ENCODE results near the gene PNPLA2.

Gene PNPLA2

GRCh38 chr11:776561-777287 lies 42.0 kb upstream of the PNPLA2 start:
- Histone ChIP-seq H4K5ac (ENCODE audit: low read length) (no peak overlapping the region), H2AK5ac (ENCODE audit: low read length) (no peak overlapping the region), H4K8ac (ENCODE audit: low read depth, low read length) (peak overlapping the region; percentile 30), H3K4ac (ENCODE audit: low read depth, low read length) (peak overlapping the region; percentile 26), H3K27ac (ENCODE audit: low read depth, low read length) (peak overlapping the region; percentile 79), H2BK15ac (replicated peaks; ENCODE audit: low read depth) (no peak overlapping the region), H3K36me3 (ENCODE audit: control insufficient read depth, insufficient read depth, low read length) (no peaks in the 10 kb centered on the region), H2BK5ac (ENCODE audit: low read length) (no peak overlapping the region), H3K4me1 (ENCODE audit: control insufficient read depth, low read depth, low read length) (no peaks in the 10 kb centered on the region), H3K4me3 (ENCODE audit: low read length) (peak overlapping the region; percentile 71), H3K4me2 (ENCODE audit: low read length) (peak overlapping the region; percentile 74), H3K56ac (ENCODE audit: low read length) (peak overlapping the region; percentile 96), H2BK120ac (ENCODE audit: low read depth, low read length) (no peak overlapping the region), H3K79me2 (ENCODE audit: control insufficient read depth, insufficient read depth, low read length) (peaks cover 22% of the 10 kb centered on the region), H3K79me1 (ENCODE audit: low read length) (peaks cover 13% of the 10 kb centered on the region), H3K23ac (ENCODE audit: low read length) (no peak overlapping the region), H3K9ac (ENCODE audit: low read length) (peak overlapping the region; percentile 91), H3K27me3 (ENCODE audit: insufficient read depth, low read length, poor library complexity) (no peaks in the 10 kb centered on the region), H3K18ac (ENCODE audit: low read length) (peak overlapping the region; percentile 91)
- WGBS (ENCODE audit: extremely low coverage, insufficient coverage, low lambda C conversion rate): no CpG with 5 or more reads among the region's 65 CpGs
- peak; percentile 66 for DNase-seq

GRCh38 chr11:777288-778255 lies 41.1 kb upstream of the PNPLA2 start, which contains the start of gene GATD1:
TSS of gene GATD1 (minus strand) at chr11:777487. CDS start at chr11:777462, 25 bp downstream.
- no peaks in the 10 kb centered on the region for H3K36me3 ChIP-seq (ENCODE audit: control insufficient read depth, insufficient read depth, low read length)
- H3K18ac ChIP-seq (ENCODE audit: low read length): peak within 1 kb of the TSS; percentile 91
- peak; percentile 92 for DNase-seq
- peak within 1 kb of the TSS; percentile 99 for H3K56ac ChIP-seq (ENCODE audit: low read length)
- peak within 1 kb of the TSS; percentile 74 for H3K4me2 ChIP-seq (ENCODE audit: low read length)
- peak within 1 kb of the TSS; percentile 30 for H4K8ac ChIP-seq (ENCODE audit: low read depth, low read length)
- no peaks in the 10 kb centered on the region for H3K27me3 ChIP-seq (ENCODE audit: insufficient read depth, low read length, poor library complexity)
- H2AK5ac ChIP-seq (ENCODE audit: low read length): no peak within 1 kb of the TSS
- H3K4ac ChIP-seq (ENCODE audit: low read depth, low read length): peak within 1 kb of the TSS; percentile 74
- H3K4me1 ChIP-seq (ENCODE audit: control insufficient read depth, low read depth, low read length): no peaks in the 10 kb centered on the region
- peak within 1 kb of the TSS; percentile 45 for H2BK5ac ChIP-seq (ENCODE audit: low read length)
- peak within 1 kb of the TSS; percentile 97 for H3K9ac ChIP-seq (ENCODE audit: low read length)
- H2BK120ac ChIP-seq (ENCODE audit: low read depth, low read length): no peak within 1 kb of the TSS
- peak within 1 kb of the TSS; percentile 79 for H3K4me3 ChIP-seq (ENCODE audit: low read length)
- H4K5ac ChIP-seq (ENCODE audit: low read length): no peak within 1 kb of the TSS
- H3K79me1 ChIP-seq (ENCODE audit: low read length): peaks cover 13% of the 10 kb centered on the region
- WGBS (ENCODE audit: extremely low coverage, insufficient coverage, low lambda C conversion rate): no CpG with 5 or more reads among the region's 110 CpGs
- peaks cover 22% of the 10 kb centered on the region for H3K79me2 ChIP-seq (ENCODE audit: control insufficient read depth, insufficient read depth, low read length)
- peak within 1 kb of the TSS; percentile 45 for H3K23ac ChIP-seq (ENCODE audit: low read length)
- no peak within 1 kb of the TSS for H2BK15ac ChIP-seq (replicated peaks; ENCODE audit: low read depth)
- H3K27ac ChIP-seq (ENCODE audit: low read depth, low read length): peak within 1 kb of the TSS; percentile 79

- Histone ChIP-seq H3K4me1 (ENCODE audit: control insufficient read depth, low read depth, low read length) (no peaks in the 10 kb centered on the region), H3K27me3 (ENCODE audit: insufficient read depth, low read length, poor library complexity) (no peaks in the 10 kb centered on the region), H3K56ac (ENCODE audit: low read length) (peak overlapping the region; percentile 30), H3K9ac (ENCODE audit: low read length) (no peak overlapping the region), H3K18ac (ENCODE audit: low read length) (no peak overlapping the region), H3K4ac (ENCODE audit: low read depth, low read length) (no peak overlapping the region), H2AK5ac (ENCODE audit: low read length) (no peak overlapping the region), H3K79me1 (ENCODE audit: low read length) (peaks cover 6% of the 10 kb centered on the region), H3K4me2 (ENCODE audit: low read length) (no peak overlapping the region), H3K27ac (ENCODE audit: low read depth, low read length) (no peak overlapping the region), H3K4me3 (ENCODE audit: low read length) (no peak overlapping the region), H2BK5ac (ENCODE audit: low read length) (no peak overlapping the region), H3K36me3 (ENCODE audit: control insufficient read depth, insufficient read depth, low read length) (no peaks in the 10 kb centered on the region), H2BK120ac (ENCODE audit: low read depth, low read length) (no peak overlapping the region), H3K23ac (ENCODE audit: low read length) (no peak overlapping the region), H4K5ac (ENCODE audit: low read length) (no peak overlapping the region), H4K8ac (ENCODE audit: low read depth, low read length) (no peak overlapping the region), H3K79me2 (ENCODE audit: control insufficient read depth, insufficient read depth, low read length) (peaks cover 17% of the 10 kb centered on the region), H2BK15ac (replicated peaks; ENCODE audit: low read depth) (no peak overlapping the region)
- WGBS (ENCODE audit: extremely low coverage, insufficient coverage, low lambda C conversion rate): no CpG with 5 or more reads among the region's 23 CpGs
- DNase-seq: no peak
These were observed 39.4 kb upstream of the PNPLA2 start for GRCh38 chr11:778976-779954.

GRCh38 chr11:779955-780532 lies 38.7 kb upstream of the PNPLA2 start:
- no peak overlapping the region for H3K27ac ChIP-seq (ENCODE audit: low read depth, low read length)
- no peak overlapping the region for H3K4me2 ChIP-seq (ENCODE audit: low read length)
- H3K79me1 ChIP-seq (ENCODE audit: low read length): peaks cover 6% of the 10 kb centered on the region

More at GRCh38 chr11:779955-780532, 38.7 kb upstream of the PNPLA2 start:
- Histone ChIP-seq H3K4ac (ENCODE audit: low read depth, low read length) (no peak overlapping the region), H2BK5ac (ENCODE audit: low read length) (no peak overlapping the region), H3K36me3 (ENCODE audit: control insufficient read depth, insufficient read depth, low read length) (no peaks in the 10 kb centered on the region), H4K8ac (ENCODE audit: low read depth, low read length) (no peak overlapping the region), H3K27me3 (ENCODE audit: insufficient read depth, low read length, poor library complexity) (no peaks in the 10 kb centered on the region), H3K4me1 (ENCODE audit: control insufficient read depth, low read depth, low read length) (no peaks in the 10 kb centered on the region), H2BK15ac (replicated peaks; ENCODE audit: low read depth) (no peak overlapping the region), H3K79me2 (ENCODE audit: control insufficient read depth, insufficient read depth, low read length) (peaks cover 14% of the 10 kb centered on the region), H3K56ac (ENCODE audit: low read length) (no peak overlapping the region), H3K9ac (ENCODE audit: low read length) (no peak overlapping the region), H2BK120ac (ENCODE audit: low read depth, low read length) (no peak overlapping the region), H2AK5ac (ENCODE audit: low read length) (no peak overlapping the region), H4K5ac (ENCODE audit: low read length) (no peak overlapping the region), H3K23ac (ENCODE audit: low read length) (no peak overlapping the region), H3K4me3 (ENCODE audit: low read length) (no peak overlapping the region), H3K18ac (ENCODE audit: low read length) (no peak overlapping the region)
- WGBS (ENCODE audit: extremely low coverage, insufficient coverage, low lambda C conversion rate): no CpG with 5 or more reads among the region's 16 CpGs
- DNase-seq: no peak
